GM19395 (cell line): ENCODE data around the gene PITX2.

Experiments used
- ATAC-seq: cut with Tn5 transposase; IDR thresholded peaks from one replicate; pipeline ENCODE4 v1.9.1; 2021; ENCODE audit warnings: mild to moderate bottlenecking, moderate library complexity; ENCODE audit not compliant: unreplicated experiment

Gene PITX2

DNA sequence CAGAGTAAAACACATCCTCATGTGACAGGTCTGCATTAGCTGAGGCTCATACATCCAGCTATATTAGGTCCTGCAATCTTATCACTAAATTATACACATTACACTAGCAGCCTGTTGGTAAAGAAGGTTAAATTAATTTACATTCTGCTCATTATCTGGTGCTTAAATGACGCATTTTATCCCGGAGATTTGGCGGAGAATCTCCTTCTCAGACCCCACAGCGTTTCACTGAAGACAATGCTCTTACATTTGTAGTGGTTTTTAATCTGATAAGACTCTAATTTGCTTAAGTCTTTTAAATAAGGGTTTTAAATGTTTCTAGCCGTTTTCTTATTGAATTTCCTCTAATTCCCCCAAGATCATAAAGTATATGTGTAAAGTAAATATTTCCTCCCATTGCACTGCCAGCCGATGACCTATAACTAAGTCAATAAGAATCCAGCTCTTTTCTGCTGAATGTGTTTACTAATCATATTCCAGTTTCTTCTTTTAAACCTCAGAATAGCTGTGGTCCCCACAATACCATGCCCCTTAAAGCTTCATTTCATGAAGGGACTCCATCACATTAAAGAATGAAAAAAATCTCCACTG is 2.1 kb upstream of the PITX2 start:
- ATAC-seq, result no peak

DNA sequence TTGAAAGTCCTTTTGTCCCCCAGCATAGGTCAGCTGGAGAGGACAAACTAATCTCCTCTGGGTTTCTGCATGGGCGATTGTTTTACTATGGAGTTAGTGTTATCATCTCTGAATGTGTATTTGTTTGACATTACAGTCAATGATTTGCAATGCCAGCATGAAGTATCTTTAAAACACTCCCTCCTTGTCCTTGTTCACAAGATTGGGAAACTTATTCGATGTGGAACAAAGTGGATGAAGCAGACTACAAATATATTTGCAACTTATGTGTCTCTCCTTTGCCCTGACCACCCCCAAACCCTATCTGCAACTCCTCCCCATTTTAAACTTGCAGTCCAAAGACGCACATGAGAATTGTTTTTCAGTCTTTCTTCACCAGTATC is 1.5 kb upstream of the PITX2 start:
- no peak for ATAC-seq

DNA sequence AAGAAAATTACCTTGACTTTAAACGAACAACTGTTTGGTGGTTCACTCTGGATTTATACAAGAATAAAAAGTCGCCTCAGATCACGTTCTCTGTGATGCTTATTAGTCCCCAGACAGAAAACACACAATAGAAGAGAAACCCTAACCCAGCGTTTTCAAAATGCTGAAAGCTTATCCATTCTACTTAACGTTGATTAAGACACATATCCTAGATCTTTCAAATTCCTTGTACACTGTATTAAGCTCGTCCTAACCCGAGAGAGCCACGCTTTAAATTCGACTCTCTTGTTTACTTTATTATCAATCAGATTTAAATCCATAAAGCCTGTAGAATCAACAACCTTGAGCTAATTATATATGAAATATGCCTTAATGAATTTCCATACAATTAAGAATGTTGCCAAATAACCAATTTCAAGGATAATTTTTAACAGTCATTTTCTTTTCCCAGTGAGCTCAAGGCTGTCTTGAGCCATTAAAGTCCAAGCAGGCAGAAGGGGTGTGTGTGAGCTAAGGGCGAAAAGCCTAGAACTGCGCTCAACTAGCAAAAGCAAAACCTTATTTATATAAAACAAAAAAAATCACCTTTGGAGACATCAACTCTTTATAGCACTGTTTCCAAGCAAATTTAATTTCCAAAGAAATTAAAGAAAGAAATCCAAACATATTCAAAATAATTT is 981 bp upstream of the PITX2 start:
- ATAC-seq, result no peak

GRCh38 chr4:110621839-110622751 is 782 bp downstream of the PITX2 start:
- ATAC-seq, result no peak

DNA sequence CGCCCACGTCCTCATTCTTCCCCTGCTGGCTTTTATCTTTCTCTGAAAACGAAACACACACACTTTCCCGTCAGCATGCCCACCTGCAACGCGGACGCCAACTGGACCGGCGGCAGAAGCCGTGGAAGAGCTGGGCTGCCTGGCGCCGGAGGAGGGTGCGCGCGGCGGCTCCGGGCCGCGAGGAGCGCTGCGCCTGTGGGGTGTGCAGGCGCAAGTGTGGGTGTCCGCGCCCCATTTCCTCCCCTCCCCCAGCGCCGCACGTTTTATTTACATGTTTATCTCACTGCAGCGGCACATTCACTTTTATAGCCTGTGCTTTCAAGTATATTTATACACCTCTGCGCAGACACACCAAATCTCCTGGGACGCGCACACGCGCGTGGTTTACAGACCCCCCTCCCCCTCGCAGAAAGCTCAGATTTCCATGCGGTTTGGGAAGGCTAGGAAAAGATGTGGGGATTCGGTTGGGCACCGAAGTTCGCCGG is 1.5 kb downstream of the PITX2 start:
- ATAC-seq, result peak; percentile 11

DNA sequence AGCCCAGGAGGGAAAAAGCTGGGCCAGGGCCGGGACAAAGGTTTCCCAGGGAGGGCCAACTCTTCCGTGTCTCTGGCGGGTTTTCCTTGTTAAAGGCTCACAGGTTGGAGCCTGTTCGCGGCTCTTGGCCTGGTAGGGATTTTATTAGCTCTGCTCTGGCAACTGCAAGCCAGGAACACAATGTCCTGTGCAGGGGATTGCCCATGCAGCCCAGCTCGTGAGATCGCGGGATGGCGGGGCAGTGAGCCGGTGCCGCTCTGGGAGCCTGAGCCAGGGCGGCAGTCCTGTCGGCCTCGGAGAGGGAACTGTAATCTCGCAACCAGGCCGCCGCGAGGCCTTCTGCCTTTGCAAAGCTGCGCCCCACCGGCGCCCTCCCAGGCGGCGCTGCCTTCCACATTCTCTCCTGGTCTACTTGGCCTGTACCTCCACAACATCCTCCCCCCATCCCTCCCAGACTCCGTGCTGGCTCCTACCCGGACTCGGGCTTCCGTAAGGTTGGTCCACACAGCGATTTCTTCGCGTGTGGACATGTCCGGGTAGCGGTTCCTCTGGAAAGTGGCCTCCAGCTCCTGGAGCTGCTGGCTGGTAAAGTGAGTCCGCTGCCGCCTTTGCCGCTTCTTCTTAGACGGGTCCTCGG is 2.1 kb downstream of the PITX2 start:
- ATAC-seq, result peak; percentile 54

GRCh38 chr4:110620322-110620690 is 2.6 kb downstream of the PITX2 start:
- no peak for ATAC-seq

DNA sequence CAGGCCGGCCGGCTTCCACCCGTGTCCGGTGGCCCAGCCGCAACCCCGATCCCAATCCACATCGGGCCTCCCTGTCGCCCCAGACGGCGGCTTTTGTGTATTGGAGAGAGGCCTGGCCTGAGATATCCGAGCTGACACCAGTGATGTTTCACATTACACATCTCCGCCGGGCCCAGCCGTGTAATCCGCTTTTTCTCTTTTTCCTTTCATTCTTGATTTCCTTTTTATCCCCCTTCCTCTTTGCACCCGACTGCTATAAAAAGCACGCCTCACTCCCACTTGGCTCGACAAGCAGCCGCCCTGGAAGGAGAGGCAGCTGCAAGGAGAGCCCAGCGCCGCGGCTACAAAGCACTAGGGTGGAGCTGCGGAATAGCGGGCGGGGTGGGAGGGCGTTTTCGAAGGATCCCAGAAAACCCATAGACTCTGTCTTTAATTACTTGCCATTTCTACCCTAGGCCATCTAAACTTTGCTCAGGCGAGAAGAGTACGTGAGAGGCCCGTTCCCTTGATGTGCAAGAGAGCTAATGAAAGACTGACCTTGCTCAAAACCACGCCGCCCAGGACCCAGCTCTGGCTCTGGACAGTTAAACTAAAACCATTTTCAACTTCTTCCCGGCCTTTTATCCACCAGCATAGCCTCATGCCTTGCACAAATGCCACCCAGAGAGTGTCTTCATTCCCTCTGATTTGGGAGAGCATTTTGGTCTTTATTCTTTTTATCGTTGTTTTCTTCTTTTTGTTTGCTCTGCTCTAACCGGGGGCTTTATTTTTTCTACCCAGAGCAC is 3.2 kb downstream of the PITX2 start:
- no peak for ATAC-seq

- no peak for ATAC-seq
Measured at GRCh38 chr4:110618581-110619462, 4.1 kb downstream of the PITX2 start.

DNA sequence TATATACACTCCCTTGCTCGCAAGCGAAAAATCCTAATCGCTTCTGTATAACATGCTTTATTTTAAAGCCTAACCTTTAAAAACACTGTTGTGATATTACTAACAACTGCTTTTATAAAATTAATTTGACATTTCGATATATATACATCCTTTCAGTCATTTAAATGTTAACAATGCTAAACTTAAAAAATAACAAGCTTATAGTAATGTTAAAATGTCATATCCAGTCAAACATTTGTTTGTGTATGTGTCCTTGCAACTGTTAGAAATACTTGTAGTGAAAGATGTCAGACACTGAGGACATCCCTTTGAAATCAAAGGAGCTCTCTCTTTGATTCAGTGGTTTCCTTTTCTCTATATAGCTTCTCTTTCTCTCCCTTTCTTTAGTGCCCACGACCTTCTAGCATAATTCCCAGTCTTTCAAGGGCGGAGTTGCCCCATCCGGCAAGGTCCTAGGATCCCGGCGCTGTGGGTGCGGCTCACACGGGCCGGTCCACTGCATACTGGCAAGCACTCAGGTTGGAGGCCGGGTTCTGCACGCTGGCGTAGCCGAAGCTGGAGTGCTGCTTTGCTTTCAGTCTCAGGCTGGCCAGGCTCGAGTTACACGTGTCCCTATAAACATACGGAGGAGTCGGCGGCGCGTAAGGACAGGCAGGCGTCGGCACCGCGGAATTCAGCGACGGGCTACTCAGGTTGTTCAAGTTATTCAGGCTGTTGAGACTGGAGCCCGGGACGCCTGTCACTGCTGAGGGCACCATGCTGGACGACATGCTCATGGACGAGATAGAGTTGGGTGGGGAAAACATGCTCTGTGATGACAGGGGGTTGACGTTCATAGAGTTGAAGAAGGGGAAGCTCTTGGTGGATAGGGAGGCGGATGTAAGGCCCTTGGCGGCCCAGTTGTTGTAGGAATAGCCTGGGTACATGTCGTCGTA is 5.0 kb downstream of the PITX2 start:
- ATAC-seq, result no peak

GRCh38 chr4:110617075-110617640 is 5.7 kb downstream of the PITX2 start:
- no peak for ATAC-seq

DNA sequence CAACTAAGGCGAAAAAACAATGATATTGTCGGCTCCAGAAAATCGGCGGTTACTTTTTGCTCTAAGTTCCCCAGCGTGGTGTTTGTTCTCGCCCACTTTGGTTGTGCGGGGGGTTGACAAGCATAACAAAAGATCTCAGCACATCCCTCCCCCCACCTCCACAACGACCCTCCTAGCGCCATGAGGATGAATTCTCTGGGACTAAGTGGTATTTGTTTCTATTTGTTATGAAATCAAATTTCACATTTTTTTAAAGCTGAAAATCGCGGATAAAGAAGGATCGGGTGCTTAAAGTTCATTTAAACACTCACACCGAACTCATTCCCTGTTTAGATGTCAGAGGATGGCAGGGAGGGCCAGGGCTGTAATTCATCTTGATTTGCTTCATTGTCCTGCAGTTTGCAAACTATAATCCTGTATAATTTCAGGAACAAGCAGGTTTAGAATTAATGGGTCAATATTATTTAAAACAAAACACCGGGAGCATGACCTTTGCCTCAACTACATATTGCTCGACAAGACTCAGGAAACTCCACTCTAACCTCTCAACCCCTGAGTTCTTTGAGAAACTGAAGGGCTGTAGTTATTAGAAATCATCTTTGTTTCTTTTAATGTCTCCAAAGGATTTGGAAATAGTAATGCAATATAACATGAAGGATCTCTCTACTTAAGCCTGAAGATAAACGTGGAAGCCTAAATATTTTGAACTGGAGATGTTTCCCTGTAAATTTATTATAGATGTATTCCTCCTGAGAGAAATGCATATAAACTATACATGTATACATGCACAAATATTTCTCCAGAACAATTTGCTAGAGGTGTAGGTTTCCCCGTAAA is 6.4 kb downstream of the PITX2 start:
- no peak for ATAC-seq

DNA sequence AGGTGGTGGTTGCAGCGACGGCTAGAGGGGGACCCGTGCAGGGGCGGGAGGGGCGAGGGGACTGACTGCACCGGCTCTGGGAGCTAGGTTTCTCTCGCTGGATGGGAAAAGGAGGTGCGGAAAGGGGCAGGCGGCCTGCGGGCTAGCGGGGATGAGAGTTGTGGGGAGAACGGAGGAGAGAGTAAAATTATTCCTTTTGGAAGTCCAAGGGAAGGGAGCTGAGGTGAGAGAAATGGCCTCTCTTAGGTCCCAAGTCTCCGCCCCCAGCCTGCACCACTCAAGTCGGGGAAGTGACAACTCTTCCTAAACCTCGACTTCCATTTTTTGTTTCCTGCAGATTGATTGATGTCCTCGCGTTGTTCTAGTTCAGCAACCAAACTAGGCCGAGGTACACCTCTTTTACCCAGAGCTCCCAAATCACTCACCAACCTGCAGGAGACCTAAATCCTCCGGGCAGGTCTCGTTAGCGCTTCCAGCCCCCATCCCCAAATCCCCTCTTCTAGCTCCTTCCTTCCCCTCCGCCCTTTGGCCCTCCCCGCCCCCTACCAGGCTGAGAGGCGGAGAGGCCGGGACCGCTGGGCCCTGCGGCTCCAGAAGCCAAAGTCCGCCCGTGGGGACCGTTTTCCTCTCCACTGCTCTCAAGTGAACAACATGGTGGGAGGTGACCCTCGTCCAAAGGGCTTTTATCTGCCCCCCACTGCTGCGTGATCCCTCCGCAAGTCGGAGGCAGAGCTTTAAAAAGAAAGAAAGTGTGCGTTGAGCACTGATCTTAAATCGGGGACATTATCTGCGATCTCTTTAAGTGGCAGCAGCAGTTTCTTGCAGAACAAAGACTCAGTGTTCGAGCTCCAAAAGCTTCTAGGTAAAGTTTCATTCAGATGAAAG is 7.3 kb downstream of the PITX2 start:
- no peak for ATAC-seq

DNA sequence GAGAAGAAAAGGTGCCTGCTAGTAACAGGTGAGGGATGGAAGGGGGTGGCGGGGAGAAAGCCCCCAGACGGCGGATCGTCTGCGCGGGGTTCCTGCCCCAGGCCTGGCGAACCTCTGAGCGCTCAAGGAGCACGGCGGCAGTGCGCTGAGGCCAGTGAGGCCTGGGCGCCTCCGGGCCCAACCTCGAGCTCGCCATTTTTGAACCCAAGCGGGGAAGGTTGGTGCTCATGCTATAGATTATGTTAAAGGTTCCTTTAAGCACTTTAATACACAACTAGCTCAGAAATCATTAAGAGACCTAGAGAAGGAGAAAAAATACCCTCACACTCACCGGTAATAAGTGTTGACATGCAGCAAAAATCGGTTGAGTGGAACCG is 7.9 kb downstream of the PITX2 start:
- no peak for ATAC-seq

GRCh38 chr4:110614173-110614963 is 8.5 kb downstream of the PITX2 start:
- ATAC-seq, result no peak

DNA sequence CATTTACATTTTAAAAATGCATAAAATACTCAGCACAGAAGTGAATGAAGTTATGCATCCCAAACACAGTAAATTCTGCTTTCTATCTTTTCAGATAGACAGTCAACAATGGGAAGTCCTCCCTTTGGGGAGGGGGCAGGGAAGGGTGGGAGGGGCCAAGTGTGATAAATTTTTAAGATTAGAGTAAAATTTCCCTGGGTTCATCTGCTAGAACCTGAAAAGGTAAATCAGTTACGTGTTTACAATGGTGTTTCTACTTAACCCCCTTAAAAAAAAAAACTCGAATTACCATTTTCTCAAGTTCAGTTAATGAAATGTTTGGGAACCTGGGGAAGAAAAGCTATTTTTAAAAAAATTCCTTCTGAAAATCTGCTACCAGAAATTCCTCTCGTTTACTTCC is 9.1 kb downstream of the PITX2 start:
- no peak for ATAC-seq
